OCI-LY1 (cell line): Measurements from ENCODE around the gene CSMD2.

ENCODE experiments used
- H2AFZ ChIP-seq: fragments of 200-600 bp; sonication (generic), shearing (Covaris generic); 2 replicates; pipeline ENCODE4 v1.6.0; 2014; ENCODE audit warnings: antibody characterized with exemption, mild to moderate bottlenecking, low read length
- H3F3A ChIP-seq: fragments of 200-600 bp; sonication (generic), shearing (Covaris generic); 2 replicates; pipeline ENCODE4 v1.6.0; 2014; ENCODE audit warnings: mild to moderate bottlenecking, antibody characterized with exemption, low read length, moderate library complexity; ENCODE audit not compliant: insufficient read depth
- H3K27ac ChIP-seq: fragments of 200-600 bp; sonication (generic); 2 replicates; pipeline ENCODE4 v1.5.1; 2014; ENCODE audit warnings: low read length, mixed run types, mild to moderate bottlenecking, low read depth; ENCODE audit not compliant: poor library complexity, severe bottlenecking
- H3K27me3 ChIP-seq: fragments of 200-600 bp; sonication (generic); 2 replicates; pipeline ENCODE4 v1.6.0; 2014; ENCODE audit warnings: antibody characterized with exemption, mild to moderate bottlenecking, low read length, moderate library complexity; ENCODE audit not compliant: insufficient read depth
- H3K36me3 ChIP-seq: fragments of 200-600 bp; sonication (generic); 2 replicates; pipeline ENCODE4 v1.6.1; 2014; ENCODE audit warnings: mild to moderate bottlenecking, antibody characterized with exemption, low read length, moderate library complexity, mixed read lengths; ENCODE audit not compliant: insufficient read depth
- H3K4me1 ChIP-seq: fragments of 200-600 bp; sonication (generic); 2 replicates; pipeline ENCODE4 v1.5.1; 2014; ENCODE audit warnings: mild to moderate bottlenecking, low read length, moderate library complexity; ENCODE audit not compliant: insufficient read depth, severe bottlenecking
- H3K4me2 ChIP-seq: fragments of 200-600 bp; sonication (generic), shearing (Covaris generic); 2 replicates; pipeline ENCODE4 v1.6.1; 2014; ENCODE audit warnings: low read length
- H3K4me3 ChIP-seq: fragments of 200-600 bp; sonication (generic); 2 replicates; pipeline ENCODE4 v1.5.1; 2014; ENCODE audit warnings: low read length, low read depth, mild to moderate bottlenecking, mixed read lengths; ENCODE audit not compliant: poor library complexity, severe bottlenecking
- H3K79me2 ChIP-seq: fragments of 200-600 bp; shearing (Covaris generic); 2 replicates; pipeline ENCODE4 v1.6.1; 2016; ENCODE audit warnings: mixed run types, low read length, mixed read lengths; ENCODE audit not compliant: insufficient read depth
- H3K9ac ChIP-seq: fragments of 200-600 bp; sonication (generic), shearing (Covaris generic); 2 replicates; pipeline ENCODE4 v1.6.1; 2014; ENCODE audit warnings: mild to moderate bottlenecking, low read length, mixed read lengths
- H3K9me2 ChIP-seq: fragments of 200-600 bp; sonication (generic), shearing (Covaris generic); 2 replicates; pipeline ENCODE4 v1.6.1; 2014; ENCODE audit warnings: low read depth, mild to moderate bottlenecking, low read length, mixed read lengths
- H3K9me3 ChIP-seq: fragments of 200-600 bp; shearing (Covaris generic); 2 replicates; pipeline ENCODE4 v1.6.1; 2014; ENCODE audit warnings: low read length, mixed read lengths
- H4K20me1 ChIP-seq: fragments of 200-600 bp; sonication (generic), shearing (Covaris generic); 2 replicates; pipeline ENCODE4 v1.6.0; 2016; ENCODE audit warnings: mild to moderate bottlenecking, low read length; ENCODE audit not compliant: insufficient read depth
- EZH2 ChIP-seq: fragments of 200-600 bp; sonication (generic), shearing (Covaris generic); IDR thresholded peaks from 2 replicates; pipeline ENCODE4 v1.8.0; 2017; ENCODE audit warnings: borderline replicate concordance, mixed run types, mild to moderate bottlenecking, antibody characterized with exemption, low read length, moderate library complexity, mixed read lengths
- TF ChIP-seq, protein P1 (sequence below): fragments of 200-600 bp; sonication (generic), shearing (Covaris generic); IDR thresholded peaks from 2 replicates; pipeline ENCODE4 v1.5.1; 2017; ENCODE audit warnings: mild to moderate bottlenecking, antibody characterized with exemption, low read length, moderate library complexity, mixed read lengths

The CSMD2 gene

DNA sequence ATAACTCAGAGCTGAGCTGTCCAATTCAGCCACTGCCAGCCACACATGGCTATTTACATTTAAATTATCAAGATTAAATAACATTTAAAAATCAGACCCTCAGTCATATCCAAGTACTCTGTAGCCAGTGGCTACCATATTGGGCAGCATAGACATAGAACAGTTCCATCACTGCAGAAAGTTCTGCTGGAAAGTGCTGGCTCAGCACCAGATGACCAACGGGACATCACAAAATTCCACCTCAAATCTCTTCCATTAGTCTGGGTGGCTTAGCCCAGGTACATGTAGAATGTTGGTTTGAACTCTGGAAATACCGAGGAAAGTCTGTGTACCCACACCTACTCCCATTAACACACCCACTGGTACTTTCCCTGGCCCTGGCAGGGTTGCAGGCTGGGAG, 563.3 kb downstream of the CSMD2 start:
- H3K4me2 ChIP-seq = no peak overlapping the region
- H4K20me1 ChIP-seq = no peaks in the 10 kb centered on the region
- no peak overlapping the region for H3K27ac ChIP-seq
- TF ChIP-seq, protein P1, sequence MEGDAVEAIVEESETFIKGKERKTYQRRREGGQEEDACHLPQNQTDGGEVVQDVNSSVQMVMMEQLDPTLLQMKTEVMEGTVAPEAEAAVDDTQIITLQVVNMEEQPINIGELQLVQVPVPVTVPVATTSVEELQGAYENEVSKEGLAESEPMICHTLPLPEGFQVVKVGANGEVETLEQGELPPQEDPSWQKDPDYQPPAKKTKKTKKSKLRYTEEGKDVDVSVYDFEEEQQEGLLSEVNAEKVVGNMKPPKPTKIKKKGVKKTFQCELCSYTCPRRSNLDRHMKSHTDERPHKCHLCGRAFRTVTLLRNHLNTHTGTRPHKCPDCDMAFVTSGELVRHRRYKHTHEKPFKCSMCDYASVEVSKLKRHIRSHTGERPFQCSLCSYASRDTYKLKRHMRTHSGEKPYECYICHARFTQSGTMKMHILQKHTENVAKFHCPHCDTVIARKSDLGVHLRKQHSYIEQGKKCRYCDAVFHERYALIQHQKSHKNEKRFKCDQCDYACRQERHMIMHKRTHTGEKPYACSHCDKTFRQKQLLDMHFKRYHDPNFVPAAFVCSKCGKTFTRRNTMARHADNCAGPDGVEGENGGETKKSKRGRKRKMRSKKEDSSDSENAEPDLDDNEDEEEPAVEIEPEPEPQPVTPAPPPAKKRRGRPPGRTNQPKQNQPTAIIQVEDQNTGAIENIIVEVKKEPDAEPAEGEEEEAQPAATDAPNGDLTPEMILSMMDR = no peak
- TF ChIP-seq EZH2 = no peak
- no peaks in the 10 kb centered on the region for H3K9me3 ChIP-seq
- no peak overlapping the region for H3K9ac ChIP-seq
- H3F3A ChIP-seq = no peaks in the 10 kb centered on the region
- no peaks in the 10 kb centered on the region for H3K4me1 ChIP-seq
- no peaks in the 10 kb centered on the region for H3K36me3 ChIP-seq
- no peak overlapping the region for H3K4me3 ChIP-seq
- no peaks in the 10 kb centered on the region for H3K79me2 ChIP-seq
- 0 out of 2 replicates have a peak, but pooled peaks cover 3% of the 10 kb centered on the region for H3K27me3 ChIP-seq
- H3K9me2 ChIP-seq = no peaks in the 10 kb centered on the region
- no peak overlapping the region for H2AFZ ChIP-seq

DNA sequence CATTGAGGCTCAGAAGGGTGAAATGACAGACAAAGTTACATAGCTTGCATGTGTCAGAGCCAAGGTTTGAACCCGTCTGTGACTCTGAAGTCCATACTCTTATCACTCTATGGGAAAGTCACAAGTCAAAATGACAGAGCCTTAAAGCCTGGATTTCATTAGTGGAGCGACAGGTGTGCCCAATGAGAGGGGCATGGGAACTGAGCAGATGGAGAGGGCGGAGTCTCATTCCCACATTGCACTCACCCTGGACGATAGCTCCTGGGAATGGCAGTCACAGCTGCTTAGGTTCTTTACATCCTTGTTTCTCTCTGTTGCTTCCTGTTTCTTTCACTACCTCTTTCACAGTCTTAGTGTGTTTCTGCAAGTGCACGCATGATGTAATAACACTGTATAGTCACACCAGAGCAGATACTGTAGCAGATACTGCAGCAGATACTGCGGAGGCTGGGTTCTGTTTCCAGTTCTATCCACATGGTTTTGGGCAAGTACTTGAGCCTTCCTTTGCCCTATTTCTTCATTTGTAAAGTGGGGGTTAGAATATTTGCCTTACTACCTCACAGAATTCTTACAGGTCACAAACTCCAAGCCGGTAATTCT, 565.4 kb downstream of the CSMD2 start:
- Histone ChIP-seq H3K4me3 (no peak overlapping the region), H3K4me1 (no peaks in the 10 kb centered on the region), H3K4me2 (no peak overlapping the region), H2AFZ (no peak overlapping the region), H3K9ac (no peak overlapping the region), H4K20me1 (no peaks in the 10 kb centered on the region), H3K9me3 (no peaks in the 10 kb centered on the region), H3K27ac (no peak overlapping the region), H3K9me2 (no peaks in the 10 kb centered on the region), H3K79me2 (no peaks in the 10 kb centered on the region), H3F3A (no peaks in the 10 kb centered on the region), H3K36me3 (no peaks in the 10 kb centered on the region), H3K27me3 (0 out of 2 replicates have a peak, but pooled peaks cover 3% of the 10 kb centered on the region)
- TF ChIP-seq EZH2 = no peak
- TF ChIP-seq, protein P1 = no peak

DNA sequence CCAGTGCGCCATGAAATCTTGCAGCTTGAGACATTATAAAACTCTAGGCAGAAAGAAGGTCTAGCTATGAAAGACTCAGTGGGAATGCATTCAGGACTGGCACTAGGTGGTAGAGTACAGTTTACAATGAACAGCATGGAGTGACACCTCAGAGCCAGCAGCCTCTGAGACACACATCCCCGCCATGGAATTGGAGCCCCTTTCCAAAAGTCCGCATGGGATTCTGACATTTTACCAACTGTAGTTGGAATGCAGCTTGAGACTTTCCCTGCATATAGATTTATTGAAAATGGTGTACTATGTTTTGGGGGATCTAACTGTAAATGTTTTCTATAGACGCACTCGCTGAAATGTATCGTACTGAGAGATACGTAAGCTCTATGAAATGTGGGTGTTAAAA, 576.3 kb downstream of the CSMD2 start:
- Histone ChIP-seq H3F3A (no peaks in the 10 kb centered on the region), H4K20me1 (no peaks in the 10 kb centered on the region), H3K4me3 (no peak overlapping the region), H3K79me2 (no peaks in the 10 kb centered on the region), H3K36me3 (no peaks in the 10 kb centered on the region), H2AFZ (no peak overlapping the region), H3K9ac (no peak overlapping the region), H3K9me2 (no peaks in the 10 kb centered on the region), H3K9me3 (no peaks in the 10 kb centered on the region), H3K4me2 (no peak overlapping the region), H3K27ac (no peak overlapping the region), H3K27me3 (0 out of 2 replicates have a peak, but pooled peaks cover 3% of the 10 kb centered on the region), H3K4me1 (no peaks in the 10 kb centered on the region)
- no peak for TF ChIP-seq EZH2
- TF ChIP-seq, protein P1 = no peak
